Measurements from ENCODE around the gene NKIRAS2. TPM values are rescaled to one million over a fixed set of nuclear protein-coding genes. Genes with fewer than 3 reads are reported as not detected.

The NKIRAS2 gene
- total and polyA plus RNA-seq, 2 experiments from 2014 or later, result 31.3 to 52.9 TPM

- Mint-ChIP-seq H3K9me3 (no peaks in the 10 kb centered on the region), H3K36me3 (ENCODE audit: low read depth) (peaks cover 92% of the 10 kb centered on the region), H3K27ac (no peak overlapping the region), H3K4me1 (no peaks in the 10 kb centered on the region), H3K27me3 (ENCODE audit: insufficient read depth, low read depth, poor library complexity) (peaks cover 13% of the 10 kb centered on the region), H3K4me3 (no peak overlapping the region)
- Histone ChIP-seq H3K27ac (ENCODE audit: low read depth) (peak overlapping the region; percentile 45; the same call in 1 of the 2 replicates), H3K79me2 (replicated peaks; ENCODE audit: insufficient read depth) (no peaks in the 10 kb centered on the region), H3K4me2 (no peak overlapping the region), H3K36me3 (ENCODE audit: insufficient read depth) (peaks cover 66% of the 10 kb centered on the region), H3K4me3 (no peak overlapping the region), H3K4me1 (ENCODE audit: insufficient read depth) (no peaks in the 10 kb centered on the region), H3K9me2 (ENCODE audit: insufficient read depth) (no peaks in the 10 kb centered on the region), H3K27me3 (ENCODE audit: insufficient read depth) (no peaks in the 10 kb centered on the region), H2AFZ (no peak overlapping the region), H4K20me1 (replicated peaks; ENCODE audit: insufficient read depth) (peaks cover 18% of the 10 kb centered on the region), H3F3A (replicated peaks; ENCODE audit: low read depth) (peaks cover 27% of the 10 kb centered on the region)
- DNase-seq (ENCODE audit: low spot score) (no peak), ATAC-seq (no peak)
- no peak for TF ChIP-seq EZH2phosphoT487 (IDR thresholded peaks at IDR 0.05; ENCODE audit: unreplicated experiment)
- TF ChIP-seq JUNB (IDR thresholded peaks at IDR 0.05; ENCODE audit: unreplicated experiment), result no peak
- no peak for TF ChIP-seq STAT1 (IDR thresholded peaks at IDR 0.05; ENCODE audit: unreplicated experiment)
- no peak for TF ChIP-seq CTCF (conservative IDR thresholded peaks at IDR 0.05; ENCODE audit: low read depth in 2 of 2)
- no peak for TF ChIP-seq CREB1 (CRISPR knock-in tag; IDR thresholded peaks at IDR 0.05; ENCODE audit: low read depth)
- TF ChIP-seq NANOG (IDR thresholded peaks at IDR 0.05; ENCODE audit: borderline replicate concordance), result no peak
- no peak for TF ChIP-seq ZNF331 (CRISPR knock-in tag; IDR thresholded peaks at IDR 0.05; ENCODE audit: low read depth)
- TF ChIP-seq REST (IDR thresholded peaks at IDR 0.05; ENCODE audit: unreplicated experiment), result no peak
- no peak for TF ChIP-seq EZH2 (IDR thresholded peaks at IDR 0.05; ENCODE audit: low read depth, unreplicated experiment)
- no peak for TF ChIP-seq ETS1 (IDR thresholded peaks at IDR 0.05)
- no peak for TF ChIP-seq ZNF462 (CRISPR knock-in tag; IDR thresholded peaks at IDR 0.05)
- TF ChIP-seq ZNF114 (CRISPR knock-in tag; IDR thresholded peaks at IDR 0.05), result no peak
- no peak for TF ChIP-seq POLR2AphosphoS5 (IDR thresholded peaks at IDR 0.05; ENCODE audit: low read depth)
Observed at GRCh38 chr17:41977991-41978390, 41.9 kb upstream of the NKIRAS2 start.

Measured in GM23338 (cell line).